ENCODE measurements around the gene OR13J1.

DNA sequence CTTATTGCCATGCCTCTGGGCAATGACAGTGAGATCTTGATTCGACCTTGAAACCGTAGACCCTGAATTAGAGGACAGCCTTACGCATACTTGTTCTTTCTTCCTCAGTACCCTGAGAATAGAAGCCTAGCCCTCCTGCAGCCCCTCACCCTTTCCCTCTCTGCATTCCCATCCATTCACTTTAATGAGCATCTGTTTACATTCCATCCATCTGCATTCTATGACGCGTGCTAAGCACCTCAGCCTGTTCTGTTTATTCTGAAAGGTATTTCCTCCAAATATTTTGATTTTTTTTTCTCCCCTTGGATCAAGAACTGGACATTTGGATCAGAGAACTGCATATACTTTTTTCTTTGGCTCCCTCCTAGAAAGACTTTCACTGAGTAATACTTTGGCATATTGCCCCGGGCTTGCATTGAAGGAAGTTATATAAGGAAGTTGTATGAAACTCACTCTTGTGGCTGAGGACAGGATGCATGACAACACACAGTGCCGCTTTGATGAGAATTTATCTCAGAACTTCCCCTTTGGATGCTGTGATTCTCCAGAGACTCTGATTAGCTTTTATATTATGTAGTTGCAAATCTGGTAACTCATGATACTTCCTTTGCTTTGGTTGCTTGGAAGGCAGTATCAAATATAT, 25.5 kb downstream of the OR13J1 start:
- TF ChIP-seq, protein P1, sequence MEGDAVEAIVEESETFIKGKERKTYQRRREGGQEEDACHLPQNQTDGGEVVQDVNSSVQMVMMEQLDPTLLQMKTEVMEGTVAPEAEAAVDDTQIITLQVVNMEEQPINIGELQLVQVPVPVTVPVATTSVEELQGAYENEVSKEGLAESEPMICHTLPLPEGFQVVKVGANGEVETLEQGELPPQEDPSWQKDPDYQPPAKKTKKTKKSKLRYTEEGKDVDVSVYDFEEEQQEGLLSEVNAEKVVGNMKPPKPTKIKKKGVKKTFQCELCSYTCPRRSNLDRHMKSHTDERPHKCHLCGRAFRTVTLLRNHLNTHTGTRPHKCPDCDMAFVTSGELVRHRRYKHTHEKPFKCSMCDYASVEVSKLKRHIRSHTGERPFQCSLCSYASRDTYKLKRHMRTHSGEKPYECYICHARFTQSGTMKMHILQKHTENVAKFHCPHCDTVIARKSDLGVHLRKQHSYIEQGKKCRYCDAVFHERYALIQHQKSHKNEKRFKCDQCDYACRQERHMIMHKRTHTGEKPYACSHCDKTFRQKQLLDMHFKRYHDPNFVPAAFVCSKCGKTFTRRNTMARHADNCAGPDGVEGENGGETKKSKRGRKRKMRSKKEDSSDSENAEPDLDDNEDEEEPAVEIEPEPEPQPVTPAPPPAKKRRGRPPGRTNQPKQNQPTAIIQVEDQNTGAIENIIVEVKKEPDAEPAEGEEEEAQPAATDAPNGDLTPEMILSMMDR (IDR thresholded peaks at IDR 0.05; ENCODE audit: insufficient read depth, low read length) = no peak
- peak; percentile 96 for TF ChIP-seq POLR2AphosphoS5 (IDR thresholded peaks at IDR 0.05; ENCODE audit: low read depth)

Measured in HL-60 (cell line).